Muscle layer of duodenum (tissue), 2 donors: ENCODE results near the gene HS3ST5.

ENCODE experiments used
- H3K27ac ChIP-seq: one replicate; pipeline ENCODE4 v1.7.0; 2013; ENCODE audit warnings: mild to moderate bottlenecking, low read length
- H3K27me3 ChIP-seq: one replicate; pipeline ENCODE4 v1.7.0; 2013; ENCODE audit warnings: low read depth, mild to moderate bottlenecking, control low read depth, low read length
- H3K36me3 ChIP-seq, 2 donors: one replicate each; pipeline ENCODE4 v1.7.0; 2013; ENCODE audit warnings: low read length in 2 of 2, control low read depth in 1 of 2, mild to moderate bottlenecking in 1 of 2; ENCODE audit not compliant: insufficient read depth in 2 of 2, control insufficient read depth in 1 of 2
- H3K4me1 ChIP-seq, 2 donors: one replicate each; pipeline ENCODE4 v1.7.0; 2013; ENCODE audit warnings: low read length in 2 of 2, mild to moderate bottlenecking in 2 of 2, control low read depth in 1 of 2, moderate library complexity in 1 of 2; ENCODE audit not compliant: insufficient read depth in 2 of 2, control insufficient read depth in 1 of 2
- H3K4me3 ChIP-seq, 2 donors: one replicate each; pipeline ENCODE4 v1.7.0; 2013; ENCODE audit warnings: low read length in 2 of 2, low read depth in 1 of 2, mild to moderate bottlenecking in 1 of 2
- H3K9me3 ChIP-seq, 2 donors: one replicate each; pipeline ENCODE4 v1.7.0; 2013; ENCODE audit warnings: low read length in 2 of 2, control low read depth in 1 of 2, mild to moderate bottlenecking in 1 of 2; ENCODE audit not compliant: control insufficient read depth in 1 of 2
- donor health status: healthy.

The HS3ST5 gene

GRCh38 chr6:114274836-114275235, 68.0 kb downstream of the HS3ST5 start:
- no peaks in the 10 kb centered on the region for H3K9me3 ChIP-seq
- no peak overlapping the region for H3K27ac ChIP-seq
- no peaks in the 10 kb centered on the region for H3K36me3 ChIP-seq
- no peak overlapping the region for H3K4me3 ChIP-seq
- no peaks in the 10 kb centered on the region for H3K4me1 ChIP-seq
- H3K27me3 ChIP-seq, result no peaks in the 10 kb centered on the region

- H3K27me3 ChIP-seq, result no peaks in the 10 kb centered on the region
- H3K9me3 ChIP-seq, result no peaks in the 10 kb centered on the region
- H3K27ac ChIP-seq, result no peak overlapping the region
- no peaks in the 10 kb centered on the region for H3K4me1 ChIP-seq
- no peaks in the 10 kb centered on the region for H3K36me3 ChIP-seq
- H3K4me3 ChIP-seq, result no peak overlapping the region
Measured at GRCh38 chr6:114272582-114272981, 70.2 kb downstream of the HS3ST5 start.

- H3K27ac ChIP-seq, result no peak overlapping the region
- no peaks in the 10 kb centered on the region for H3K4me1 ChIP-seq
- H3K36me3 ChIP-seq, result no peaks in the 10 kb centered on the region
Measured at GRCh38 chr6:114271405-114271804, 71.4 kb downstream of the HS3ST5 start.

GRCh38 chr6:114267897-114268296, 74.9 kb downstream of the HS3ST5 start:
- no peaks in the 10 kb centered on the region for H3K36me3 ChIP-seq
- H3K9me3 ChIP-seq, result no peaks in the 10 kb centered on the region
- no peaks in the 10 kb centered on the region for H3K4me1 ChIP-seq
- H3K27me3 ChIP-seq, result no peaks in the 10 kb centered on the region
- H3K27ac ChIP-seq, result no peak overlapping the region
- no peak overlapping the region for H3K4me3 ChIP-seq

More at GRCh38 chr6:114271405-114271804, 71.4 kb downstream of the HS3ST5 start:
- Histone ChIP-seq H3K4me3 (no peak overlapping the region), H3K27me3 (no peaks in the 10 kb centered on the region), H3K9me3 (no peaks in the 10 kb centered on the region)

- H3K9me3 ChIP-seq, result no peaks in the 10 kb centered on the region
- H3K27me3 ChIP-seq, result no peaks in the 10 kb centered on the region
- H3K4me3 ChIP-seq, result no peak overlapping the region
- no peaks in the 10 kb centered on the region for H3K36me3 ChIP-seq
- no peak overlapping the region for H3K27ac ChIP-seq
- no peaks in the 10 kb centered on the region for H3K4me1 ChIP-seq
Measured at GRCh38 chr6:114260810-114261209, 82.0 kb downstream of the HS3ST5 start.

- no peaks in the 10 kb centered on the region for H3K27me3 ChIP-seq
- H3K4me1 ChIP-seq, result no peaks in the 10 kb centered on the region
- no peak overlapping the region for H3K27ac ChIP-seq
- no peaks in the 10 kb centered on the region for H3K36me3 ChIP-seq
- no peak overlapping the region for H3K4me3 ChIP-seq
- H3K9me3 ChIP-seq, result no peaks in the 10 kb centered on the region
Measured at GRCh38 chr6:114258376-114258775, 84.4 kb downstream of the HS3ST5 start.

GRCh38 chr6:114253431-114253830, 89.4 kb downstream of the HS3ST5 start:
- H3K27ac ChIP-seq, result no peak overlapping the region

GRCh38 chr6:114249522-114249921, 93.3 kb downstream of the HS3ST5 start:
- Histone ChIP-seq H3K36me3 (no peaks in the 10 kb centered on the region), H3K9me3 (no peaks in the 10 kb centered on the region), H3K4me1 (no peaks in the 10 kb centered on the region), H3K27ac (no peak overlapping the region), H3K27me3 (no peaks in the 10 kb centered on the region), H3K4me3 (no peak overlapping the region)

More at GRCh38 chr6:114253431-114253830, 89.4 kb downstream of the HS3ST5 start:
- H3K4me1 ChIP-seq, result no peaks in the 10 kb centered on the region
- H3K27me3 ChIP-seq, result no peaks in the 10 kb centered on the region
- no peaks in the 10 kb centered on the region for H3K36me3 ChIP-seq
- no peaks in the 10 kb centered on the region for H3K9me3 ChIP-seq
- H3K4me3 ChIP-seq, result no peak overlapping the region

- Histone ChIP-seq H3K27ac (no peak overlapping the region), H3K4me1 (no peaks in the 10 kb centered on the region), H3K9me3 (no peaks in the 10 kb centered on the region), H3K27me3 (no peaks in the 10 kb centered on the region), H3K4me3 (no peak overlapping the region), H3K36me3 (no peaks in the 10 kb centered on the region)
Measured at GRCh38 chr6:114247101-114247500, 95.7 kb downstream of the HS3ST5 start.

GRCh38 chr6:114240796-114241195, 102.0 kb downstream of the HS3ST5 start:
- no peaks in the 10 kb centered on the region for H3K9me3 ChIP-seq
- H3K4me1 ChIP-seq, result no peaks in the 10 kb centered on the region
- H3K4me3 ChIP-seq, result no peak overlapping the region
- H3K36me3 ChIP-seq, result no peaks in the 10 kb centered on the region
- no peaks in the 10 kb centered on the region for H3K27me3 ChIP-seq
- H3K27ac ChIP-seq, result no peak overlapping the region

- H3K27ac ChIP-seq, result no peak overlapping the region
- H3K36me3 ChIP-seq, result no peaks in the 10 kb centered on the region
- no peaks in the 10 kb centered on the region for H3K27me3 ChIP-seq
- no peaks in the 10 kb centered on the region for H3K9me3 ChIP-seq
- no peak overlapping the region for H3K4me3 ChIP-seq
- no peaks in the 10 kb centered on the region for H3K4me1 ChIP-seq
Measured at GRCh38 chr6:114228675-114229074, 114.1 kb downstream of the HS3ST5 start.

- Histone ChIP-seq H3K27ac (no peak overlapping the region), H3K4me3 (no peak overlapping the region), H3K36me3 (no peaks in the 10 kb centered on the region)
Measured at GRCh38 chr6:114227944-114228468, 114.8 kb downstream of the HS3ST5 start.

More at GRCh38 chr6:114227944-114228468, 114.8 kb downstream of the HS3ST5 start:
- Histone ChIP-seq H3K27me3 (no peaks in the 10 kb centered on the region), H3K4me1 (no peaks in the 10 kb centered on the region), H3K9me3 (no peaks in the 10 kb centered on the region)
